ENCODE results near the gene OCLN. TPM values are rescaled to one million over a fixed set of nuclear protein-coding genes. Genes with fewer than 3 reads are reported as not detected.
"Not testable (repeated sequence)": the region's sequence is repeated elsewhere in the genome, so short reads cannot be mapped to it uniquely, and the experiment has no call there.

OCLN gene
- total RNA-seq, 1 donor from 2014 or later, result 0.53 TPM

DNA sequence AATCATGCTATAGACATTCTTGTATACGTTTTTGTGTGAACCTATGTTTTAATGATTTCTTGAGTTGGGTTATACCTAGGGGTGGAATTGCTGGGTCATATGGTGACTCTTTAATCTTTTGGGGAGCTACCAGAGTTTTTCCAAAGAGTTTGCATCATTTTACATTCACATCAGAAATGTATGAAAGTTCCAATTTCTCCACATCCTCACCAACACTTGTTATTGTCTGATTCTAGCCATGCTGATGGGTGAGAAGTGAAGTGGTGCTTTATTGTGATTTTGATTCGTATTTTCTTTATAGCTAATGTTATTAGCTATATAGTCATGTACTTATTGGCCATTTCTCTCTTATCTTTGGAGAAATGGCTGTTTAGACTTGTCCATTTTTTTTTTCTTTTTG lies 18.1 kb downstream of the OCLN start:
- H3K4me1 ChIP-seq, result no peaks in the 10 kb centered on the region
- no peak for TF ChIP-seq CTCF (IDR thresholded peaks at IDR 0.05)
- intact Hi-C loops (cut with DNase I), result no loop called here
- H3K27ac ChIP-seq, result no peak overlapping the region
- no peak overlapping the region for H3K4me3 ChIP-seq
- no peaks in the 10 kb centered on the region for H3K36me3 ChIP-seq
- DNase-seq (ENCODE audit: low spot score in 2 of 2), result no peak
- H3K27me3 ChIP-seq, result no peaks in the 10 kb centered on the region
- H3K9me3 ChIP-seq, result no peaks in the 10 kb centered on the region

DNA sequence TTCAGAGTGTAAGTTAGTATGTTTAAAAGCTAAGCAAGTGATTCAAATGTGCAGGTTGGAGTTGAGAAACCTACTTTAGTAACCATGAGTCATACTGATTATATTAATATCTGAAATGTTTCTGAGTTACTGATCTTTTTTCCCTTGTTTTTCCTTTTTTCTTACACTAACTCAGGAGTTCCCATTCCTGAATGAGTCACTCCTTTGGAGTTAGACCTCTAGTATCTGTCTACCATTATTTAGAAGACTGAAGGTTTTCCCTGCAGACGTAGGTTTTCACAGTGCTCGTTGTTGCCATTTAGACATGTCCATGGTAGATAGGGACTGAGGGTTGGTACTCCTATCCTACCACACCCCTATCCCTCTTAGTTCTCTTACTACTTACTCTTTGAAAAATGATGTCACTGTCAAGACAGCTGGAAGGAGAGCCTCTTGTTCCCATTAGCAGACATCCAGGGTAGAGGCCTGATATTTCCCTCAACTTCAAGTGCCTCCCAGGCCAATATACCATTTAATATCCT lies 20.2 kb downstream of the OCLN start:
- Histone ChIP-seq H3K9me3 (no peaks in the 10 kb centered on the region), H3K4me3 (no peak overlapping the region), H3K27ac (no peak overlapping the region), H3K4me1 (no peaks in the 10 kb centered on the region), H3K36me3 (no peaks in the 10 kb centered on the region), H3K27me3 (no peaks in the 10 kb centered on the region)
- no peak for DNase-seq (ENCODE audit: low spot score in 2 of 2)
- intact Hi-C loops (cut with DNase I), result no loop called here
- no peak for TF ChIP-seq CTCF (IDR thresholded peaks at IDR 0.05)

DNA sequence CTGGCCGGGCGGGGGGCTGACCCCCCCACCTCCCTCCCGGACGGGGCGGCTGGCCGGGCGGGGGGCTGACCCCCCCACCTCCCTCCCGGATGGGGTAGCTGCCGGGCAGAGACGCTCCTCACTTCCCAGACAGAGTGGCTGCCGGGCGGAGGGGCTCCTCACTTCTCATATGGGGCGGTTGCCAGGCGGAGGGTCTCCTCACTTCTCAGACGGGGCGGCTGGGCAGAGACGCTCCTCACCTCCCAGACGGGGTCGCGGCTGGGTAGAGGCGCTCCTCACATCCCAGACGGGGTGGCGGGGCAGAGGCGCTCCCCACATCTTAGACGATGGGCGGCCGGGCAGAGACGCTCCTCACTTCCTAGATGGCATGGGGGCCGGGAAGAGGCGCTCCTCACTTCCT lies 23.0 kb downstream of the OCLN start:
- H3K27ac ChIP-seq; H3K36me3 ChIP-seq; intact Hi-C loops (cut with DNase I); H3K9me3 ChIP-seq; DNase-seq (ENCODE audit: low spot score in 2 of 2); H3K4me1 ChIP-seq; H3K27me3 ChIP-seq; H3K4me3 ChIP-seq: not testable (repeated sequence)

DNA sequence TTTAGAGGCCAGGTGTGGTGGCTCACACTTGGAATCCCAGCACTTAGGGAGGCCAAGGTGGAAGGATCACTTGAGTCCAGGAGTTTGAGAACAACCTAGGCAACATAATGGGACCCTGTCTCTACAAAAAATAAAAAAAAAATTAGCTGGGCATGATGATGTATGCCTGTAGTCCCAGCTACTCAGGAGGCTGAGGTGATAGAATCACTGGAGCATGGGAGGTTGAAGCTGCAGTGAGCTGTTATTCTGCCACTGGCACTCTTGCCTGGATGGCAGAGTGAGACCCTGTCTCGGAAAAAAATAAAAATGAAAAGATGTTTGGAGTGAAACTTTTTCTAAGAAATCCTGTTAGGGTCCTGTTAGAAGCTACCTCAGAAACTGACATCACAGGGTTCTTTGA lies 24.2 kb downstream of the OCLN start:
- no peak for DNase-seq (ENCODE audit: low spot score in 2 of 2)
- H3K4me3 ChIP-seq, result no peak overlapping the region
- no peak overlapping the region for H3K27ac ChIP-seq
- H3K9me3 ChIP-seq, result no peaks in the 10 kb centered on the region
- H3K4me1 ChIP-seq, result no peaks in the 10 kb centered on the region
- intact Hi-C loops (cut with DNase I), result no loop called here
- TF ChIP-seq CTCF (IDR thresholded peaks at IDR 0.05), result no peak
- H3K27me3 ChIP-seq, result no peaks in the 10 kb centered on the region
- no peaks in the 10 kb centered on the region for H3K36me3 ChIP-seq

- intact Hi-C loops (cut with DNase I), result no loop called here
- no peak for DNase-seq (ENCODE audit: low spot score in 2 of 2)
- no peaks in the 10 kb centered on the region for H3K27me3 ChIP-seq
- H3K27ac ChIP-seq, result no peak overlapping the region
- no peak overlapping the region for H3K4me3 ChIP-seq
- H3K4me1 ChIP-seq, result no peaks in the 10 kb centered on the region
- H3K36me3 ChIP-seq, result no peaks in the 10 kb centered on the region
- TF ChIP-seq CTCF (IDR thresholded peaks at IDR 0.05), result no peak
- H3K9me3 ChIP-seq, result no peaks in the 10 kb centered on the region
Measured at GRCh38 chr5:69517763-69518212, 25.2 kb downstream of the OCLN start.

DNA sequence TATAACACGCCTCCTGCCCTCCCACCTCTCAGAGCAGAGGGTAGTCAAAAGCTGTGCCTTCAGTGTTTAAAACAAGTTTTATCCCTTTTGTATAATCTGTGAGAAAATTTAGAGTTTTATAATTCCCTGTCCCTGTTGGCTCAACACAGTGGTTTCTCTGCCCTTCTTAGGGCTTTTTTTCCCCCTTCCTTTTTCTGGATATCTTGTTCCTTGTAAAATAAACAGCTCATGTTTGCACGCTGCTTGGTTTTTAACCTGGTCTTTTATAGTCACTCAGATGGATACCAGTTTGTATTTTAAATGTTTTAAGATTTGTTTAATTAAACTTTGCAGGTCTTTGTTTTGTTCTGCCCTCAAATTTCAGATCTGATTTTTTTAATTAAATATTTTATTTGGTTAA lies 26.7 kb downstream of the OCLN start:
- intact Hi-C loops (cut with DNase I), result no loop called here
- no peaks in the 10 kb centered on the region for H3K36me3 ChIP-seq
- H3K27me3 ChIP-seq, result no peaks in the 10 kb centered on the region
- DNase-seq (ENCODE audit: low spot score in 2 of 2), result no peak
- H3K27ac ChIP-seq, result no peak overlapping the region
- no peaks in the 10 kb centered on the region for H3K9me3 ChIP-seq
- no peak overlapping the region for H3K4me3 ChIP-seq
- no peak for TF ChIP-seq CTCF (IDR thresholded peaks at IDR 0.05)
- no peaks in the 10 kb centered on the region for H3K4me1 ChIP-seq

Data from ascending aorta (tissue), 2 donors.